ENCODE data around the gene NIBAN1.

Gene NIBAN1

DNA sequence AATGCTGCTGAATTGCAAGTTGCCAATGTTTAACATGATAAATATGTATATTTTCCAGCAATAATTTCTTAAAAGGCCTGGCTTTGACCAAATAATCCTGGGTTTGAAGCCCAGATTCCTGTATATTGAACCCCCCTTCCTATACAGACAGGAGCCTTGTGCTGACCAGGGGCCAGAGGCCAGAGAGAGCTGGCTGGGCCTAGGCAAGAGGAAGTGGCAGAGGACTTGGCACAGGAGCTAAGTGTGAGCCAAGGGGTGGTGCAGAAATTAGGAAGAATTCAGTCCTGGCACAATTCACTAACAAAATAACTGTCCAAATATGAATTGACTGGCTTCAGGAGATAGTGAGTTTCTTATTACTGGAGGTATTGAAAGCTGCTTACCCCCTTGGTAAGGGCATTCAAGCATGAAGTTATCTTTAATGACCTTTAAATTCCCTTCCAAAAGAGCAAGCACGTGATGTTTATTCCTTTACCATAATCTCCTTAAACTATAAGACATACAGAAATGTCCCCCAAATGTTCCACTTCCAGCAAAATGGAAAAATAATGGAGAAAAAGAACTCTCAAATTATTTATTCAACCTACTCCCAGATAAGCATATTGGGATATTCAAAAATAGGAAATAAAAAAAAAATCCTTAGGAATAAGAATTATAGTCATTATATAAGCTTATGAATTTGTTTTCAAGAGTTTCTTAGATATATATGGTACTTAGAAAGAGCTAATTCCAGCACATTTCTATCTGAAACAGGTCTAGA lies 26.6 kb downstream of the NIBAN1 start:
- H3K4me3 ChIP-seq (ENCODE audit: control insufficient read depth, low read depth, low read length), result no peak overlapping the region
- no peak for TF ChIP-seq CTCF (conservative IDR thresholded peaks at IDR 0.05; ENCODE audit: control insufficient read depth, insufficient read depth, low read depth, low read length)
- DNase-seq (ENCODE audit: low read depth), result no peak

DNA sequence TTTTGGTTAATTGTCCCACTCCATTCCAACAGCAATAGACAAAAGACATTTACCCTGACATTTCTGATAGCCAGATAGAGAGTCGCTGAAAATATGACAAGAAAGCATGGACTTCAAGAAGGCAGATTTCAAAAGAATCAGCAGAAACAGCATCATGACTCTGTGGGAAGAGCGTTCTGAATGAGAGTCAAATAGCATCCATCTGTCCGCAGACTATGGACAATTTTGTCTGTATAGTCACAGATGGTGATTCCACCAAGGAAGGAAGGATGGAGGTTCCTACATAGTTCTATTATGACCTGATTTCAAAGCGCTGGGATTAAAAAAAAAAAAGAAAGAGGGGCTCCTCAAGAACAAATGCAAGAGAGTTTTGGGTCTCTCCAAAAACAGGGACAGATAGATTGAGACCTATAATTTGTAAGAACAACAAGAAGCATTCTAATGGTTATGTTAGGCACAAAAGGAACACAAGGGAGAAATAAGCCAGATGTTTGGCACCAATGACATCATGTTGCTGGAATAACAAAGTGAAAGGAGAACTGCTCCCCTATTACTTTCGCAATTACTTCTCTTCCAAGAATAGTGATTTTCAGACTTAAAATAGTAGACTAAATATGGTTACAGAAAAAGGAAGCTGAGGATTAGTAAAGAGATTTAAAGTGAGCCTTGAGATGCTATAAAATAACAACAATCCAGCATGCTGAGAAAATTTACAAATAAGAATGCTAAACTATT lies 28.5 kb downstream of the NIBAN1 start:
- H3K4me3 ChIP-seq (ENCODE audit: control insufficient read depth, low read depth, low read length), result no peak overlapping the region
- peak; percentile 84 for DNase-seq (ENCODE audit: low read depth)
- no peak for TF ChIP-seq CTCF (conservative IDR thresholded peaks at IDR 0.05; ENCODE audit: control insufficient read depth, insufficient read depth, low read depth, low read length)

DNA sequence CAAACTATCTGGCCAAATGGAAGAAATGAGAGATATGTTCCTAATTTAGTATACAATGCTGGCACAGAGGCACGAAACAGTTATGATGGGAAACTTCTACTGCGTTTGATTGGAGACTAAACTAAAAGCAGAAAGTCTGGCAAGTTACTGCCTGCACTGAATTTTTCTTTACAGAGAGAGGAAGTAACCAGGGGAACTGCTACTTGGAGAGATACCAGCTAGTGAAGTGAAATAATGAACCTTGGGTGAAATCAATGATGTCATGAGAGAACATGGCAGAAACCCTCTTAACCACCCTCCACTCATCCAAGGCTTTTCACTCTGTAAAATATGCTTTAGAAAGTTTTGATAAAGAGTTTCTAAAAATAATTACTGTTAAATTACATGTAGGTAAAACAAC lies 29.3 kb downstream of the NIBAN1 start:
- TF ChIP-seq CTCF (conservative IDR thresholded peaks at IDR 0.05; ENCODE audit: control insufficient read depth, insufficient read depth, low read depth, low read length), result no peak
- peak; percentile 42 for DNase-seq (ENCODE audit: low read depth)
- H3K4me3 ChIP-seq (ENCODE audit: control insufficient read depth, low read depth, low read length), result no peak overlapping the region

DNA sequence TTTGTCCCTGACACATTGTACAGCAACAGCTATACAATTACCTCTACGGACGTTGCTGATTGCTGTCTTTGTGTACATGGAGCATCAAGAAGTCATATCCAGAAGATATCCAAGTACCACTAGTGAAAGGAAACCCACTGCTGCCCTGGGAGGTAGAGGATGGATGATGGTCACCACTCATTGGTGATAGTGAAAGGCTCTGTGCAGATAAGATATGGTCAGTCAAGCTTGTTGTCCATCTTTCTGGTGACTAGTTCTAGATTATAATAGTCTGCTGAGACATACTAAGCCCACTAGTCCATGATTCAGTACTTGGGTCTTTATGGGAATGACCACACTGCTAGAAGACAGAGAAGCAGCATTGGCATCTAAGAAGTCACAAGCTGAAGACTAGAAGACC lies 30.3 kb downstream of the NIBAN1 start:
- no peak overlapping the region for H3K4me3 ChIP-seq (ENCODE audit: control insufficient read depth, low read depth, low read length)
- no peak for TF ChIP-seq CTCF (conservative IDR thresholded peaks at IDR 0.05; ENCODE audit: control insufficient read depth, insufficient read depth, low read depth, low read length)
- DNase-seq (ENCODE audit: low read depth), result no peak

DNA sequence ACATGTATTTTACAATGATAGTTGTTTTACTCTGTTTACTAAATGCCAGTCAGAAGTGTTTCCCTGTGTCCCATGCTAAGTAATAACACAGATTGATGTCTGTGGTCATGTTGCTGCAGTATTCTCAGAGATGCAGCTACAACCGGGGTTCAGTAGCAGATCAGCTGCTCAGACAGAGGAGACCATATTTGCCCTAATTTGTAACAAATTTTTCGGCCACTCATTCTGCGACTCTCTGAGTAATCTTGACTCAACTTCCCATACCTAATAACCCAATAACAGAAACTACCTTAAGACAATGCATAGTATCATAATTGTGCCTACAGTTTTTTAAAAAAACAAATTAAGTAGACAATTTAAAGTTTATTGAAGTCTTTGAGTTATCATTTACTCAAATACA lies 32.6 kb downstream of the NIBAN1 start:
- no peak for DNase-seq (ENCODE audit: low read depth)
- no peak overlapping the region for H3K4me3 ChIP-seq (ENCODE audit: control insufficient read depth, low read depth, low read length)
- no peak for TF ChIP-seq CTCF (conservative IDR thresholded peaks at IDR 0.05; ENCODE audit: control insufficient read depth, insufficient read depth, low read depth, low read length)

- TF ChIP-seq CTCF (conservative IDR thresholded peaks at IDR 0.05; ENCODE audit: control insufficient read depth, insufficient read depth, low read depth, low read length), result no peak
- DNase-seq (ENCODE audit: low read depth), result no peak
- H3K4me3 ChIP-seq (ENCODE audit: control insufficient read depth, low read depth, low read length), result no peak overlapping the region
Observed at GRCh38 chr1:184941410-184941733, 32.9 kb downstream of the NIBAN1 start.

All from fibroblast of mammary gland (primary cell).